ENCODE results near the gene ESR2. TPM values are rescaled to one million over a fixed set of nuclear protein-coding genes. Genes with fewer than 3 reads are reported as not detected.

The ESR2 gene
- polyA plus RNA-seq, 1 experiment = not detected

DNA sequence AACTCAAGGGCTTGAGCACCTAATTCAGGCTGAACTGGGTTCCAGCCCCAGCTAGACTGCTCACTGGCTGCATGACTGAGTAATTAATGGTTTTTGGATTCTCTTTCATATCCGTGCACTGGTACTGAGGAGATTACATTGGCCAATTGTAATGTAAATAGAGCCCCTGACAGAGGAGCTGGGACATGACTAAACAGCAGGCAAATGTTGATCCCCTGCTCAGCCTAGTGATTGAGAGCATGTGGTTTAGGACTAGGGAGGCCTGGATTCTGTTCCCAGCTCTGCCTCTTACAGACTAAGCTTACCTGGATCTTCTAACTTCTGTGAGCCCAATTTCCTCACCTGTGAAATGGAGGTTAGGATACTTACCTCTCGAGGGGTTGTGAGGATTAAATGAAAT, 204.3 kb downstream of the ESR2 start:
- TF ChIP-seq, protein P1, sequence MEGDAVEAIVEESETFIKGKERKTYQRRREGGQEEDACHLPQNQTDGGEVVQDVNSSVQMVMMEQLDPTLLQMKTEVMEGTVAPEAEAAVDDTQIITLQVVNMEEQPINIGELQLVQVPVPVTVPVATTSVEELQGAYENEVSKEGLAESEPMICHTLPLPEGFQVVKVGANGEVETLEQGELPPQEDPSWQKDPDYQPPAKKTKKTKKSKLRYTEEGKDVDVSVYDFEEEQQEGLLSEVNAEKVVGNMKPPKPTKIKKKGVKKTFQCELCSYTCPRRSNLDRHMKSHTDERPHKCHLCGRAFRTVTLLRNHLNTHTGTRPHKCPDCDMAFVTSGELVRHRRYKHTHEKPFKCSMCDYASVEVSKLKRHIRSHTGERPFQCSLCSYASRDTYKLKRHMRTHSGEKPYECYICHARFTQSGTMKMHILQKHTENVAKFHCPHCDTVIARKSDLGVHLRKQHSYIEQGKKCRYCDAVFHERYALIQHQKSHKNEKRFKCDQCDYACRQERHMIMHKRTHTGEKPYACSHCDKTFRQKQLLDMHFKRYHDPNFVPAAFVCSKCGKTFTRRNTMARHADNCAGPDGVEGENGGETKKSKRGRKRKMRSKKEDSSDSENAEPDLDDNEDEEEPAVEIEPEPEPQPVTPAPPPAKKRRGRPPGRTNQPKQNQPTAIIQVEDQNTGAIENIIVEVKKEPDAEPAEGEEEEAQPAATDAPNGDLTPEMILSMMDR (IDR thresholded peaks at IDR 0.05; ENCODE audit: insufficient read depth, low read depth, low read length) = no peak
- Histone ChIP-seq H3K4me3 (ENCODE audit: low read depth, low read length) (no peak overlapping the region), H3K36me3 (ENCODE audit: control insufficient read depth, insufficient read depth, low read length) (no peaks in the 10 kb centered on the region), H3K27me3 (ENCODE audit: control insufficient read depth, insufficient read depth, low read length) (no peaks in the 10 kb centered on the region)
- DNase-seq (ENCODE audit: low read depth) = no peak
- CTCF ChIA-PET = no interaction called here
- POLR2A ChIA-PET = no interaction called here

DNA sequence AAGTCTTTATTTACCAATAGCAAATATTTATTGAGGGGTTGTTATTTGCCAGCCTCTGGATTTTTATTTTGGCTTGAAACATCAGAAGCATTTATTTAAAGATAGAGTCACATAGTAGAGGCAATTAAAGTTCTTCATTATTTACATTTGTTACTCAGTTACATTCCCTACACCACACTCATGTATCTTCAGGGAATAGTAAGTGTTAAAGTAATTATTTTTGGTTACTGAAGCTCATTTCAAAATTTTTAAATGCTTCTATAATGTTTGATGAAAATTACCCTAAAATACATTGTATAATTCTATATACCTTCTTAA, 205.6 kb downstream of the ESR2 start:
- DNase-seq (ENCODE audit: low read depth) = no peak
- no peaks in the 10 kb centered on the region for H3K36me3 ChIP-seq (ENCODE audit: control insufficient read depth, insufficient read depth, low read length)
- CTCF ChIA-PET = no interaction called here
- POLR2A ChIA-PET = no interaction called here
- no peak overlapping the region for H3K4me3 ChIP-seq (ENCODE audit: low read depth, low read length)
- H3K27me3 ChIP-seq (ENCODE audit: control insufficient read depth, insufficient read depth, low read length) = no peaks in the 10 kb centered on the region
- TF ChIP-seq, protein P1 (IDR thresholded peaks at IDR 0.05; ENCODE audit: insufficient read depth, low read depth, low read length) = no peak

DNA sequence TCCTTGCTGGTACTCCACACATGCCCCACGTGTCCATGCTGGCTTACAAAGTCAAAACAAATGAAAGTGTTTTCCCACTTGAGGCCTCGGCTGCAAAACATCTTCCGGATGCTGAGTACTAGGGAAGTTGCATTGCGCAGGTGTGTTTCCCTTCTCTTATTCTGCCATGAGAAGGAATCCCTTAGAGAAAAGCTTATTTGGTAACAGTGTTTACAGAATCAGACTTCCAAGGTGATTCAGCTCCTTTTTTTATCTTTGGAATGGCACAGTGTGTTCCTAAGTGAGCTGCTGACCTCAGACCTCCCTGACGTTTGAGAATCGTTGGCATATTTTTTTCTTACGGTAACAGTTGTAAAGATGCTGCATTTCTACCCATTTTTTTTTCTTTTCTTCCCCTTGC, 211.3 kb downstream of the ESR2 start:
- no peak for DNase-seq (ENCODE audit: low read depth)
- no peak overlapping the region for H3K4me3 ChIP-seq (ENCODE audit: low read depth, low read length)
- H3K27me3 ChIP-seq (ENCODE audit: control insufficient read depth, insufficient read depth, low read length) = no peaks in the 10 kb centered on the region
- ChIA-PET CTCF (no interaction called here), POLR2A (no interaction called here)
- no peaks in the 10 kb centered on the region for H3K36me3 ChIP-seq (ENCODE audit: control insufficient read depth, insufficient read depth, low read length)
- TF ChIP-seq, protein P1 (IDR thresholded peaks at IDR 0.05; ENCODE audit: insufficient read depth, low read depth, low read length) = no peak

DNA sequence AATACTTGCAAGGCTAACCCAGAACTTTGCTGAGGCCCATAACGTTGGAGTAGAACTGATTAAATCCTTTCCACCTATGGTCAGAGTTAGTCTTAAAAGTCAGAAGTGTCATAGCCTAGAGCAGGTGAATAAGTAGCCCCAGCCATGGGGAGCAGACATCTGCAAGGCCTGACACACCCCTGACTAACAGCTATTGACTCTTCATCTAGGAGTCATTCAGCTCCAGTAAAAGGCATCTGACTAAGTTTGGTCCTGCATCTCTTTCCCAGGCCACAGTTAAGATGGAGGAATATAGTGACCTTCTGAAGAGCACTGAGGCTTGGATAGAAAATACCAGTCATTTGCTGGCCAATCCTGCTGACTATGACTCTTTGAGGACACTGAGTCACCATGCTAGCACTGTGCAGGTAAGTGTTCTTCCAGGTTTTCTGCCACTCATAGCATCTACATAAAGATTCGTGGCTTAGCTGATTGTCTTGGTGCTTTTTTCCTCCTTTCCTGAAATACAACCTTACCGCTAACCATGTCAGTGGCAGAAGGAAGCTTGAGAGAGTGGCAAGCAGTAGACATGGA, 212.9 kb downstream of the ESR2 start:
- ChIA-PET CTCF (interaction anchor here (1.5 kb wide), 1 partner anchor 9 kb away, joined by 3 read pairs; no protein-coding TSS in a partner anchor), POLR2A (no interaction called here)
- TF ChIP-seq, protein P1 (IDR thresholded peaks at IDR 0.05; ENCODE audit: insufficient read depth, low read depth, low read length) = no peak
- Histone ChIP-seq H3K36me3 (ENCODE audit: control insufficient read depth, insufficient read depth, low read length) (no peaks in the 10 kb centered on the region), H3K4me3 (ENCODE audit: low read depth, low read length) (no peak overlapping the region), H3K27me3 (ENCODE audit: control insufficient read depth, insufficient read depth, low read length) (no peaks in the 10 kb centered on the region)
- DNase-seq (ENCODE audit: low read depth) = no peak

DNA sequence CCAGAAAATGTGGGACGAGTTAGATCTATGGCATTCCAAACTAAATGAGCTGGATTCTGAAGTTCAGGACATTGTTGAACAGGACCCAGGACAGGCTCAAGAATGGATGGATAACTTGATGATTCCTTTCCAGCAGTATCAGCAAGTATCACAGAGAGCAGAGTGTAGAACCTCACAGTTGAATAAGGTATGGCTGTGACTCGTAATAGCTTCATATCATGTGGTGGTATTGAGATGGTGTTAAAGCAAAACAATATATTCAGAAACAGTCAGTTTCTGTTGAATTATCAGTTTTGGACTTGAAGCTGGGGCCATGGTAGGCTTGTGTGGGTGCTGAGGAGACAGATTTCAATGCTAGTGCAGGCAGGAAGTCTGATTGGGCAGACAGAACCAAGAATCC, 213.7 kb downstream of the ESR2 start:
- POLR2A ChIA-PET = no interaction called here
- CTCF ChIA-PET = interaction anchor here (1.1 to 1.5 kb wide), 2 partner anchors 9 to 17 kb away, joined by 3 read pairs; no protein-coding TSS in a partner anchor

More for the DNA sequence above, 213.7 kb downstream of the ESR2 start:
- H3K36me3 ChIP-seq (ENCODE audit: control insufficient read depth, insufficient read depth, low read length) = no peaks in the 10 kb centered on the region
- TF ChIP-seq, protein P1 (IDR thresholded peaks at IDR 0.05; ENCODE audit: insufficient read depth, low read depth, low read length) = no peak
- H3K4me3 ChIP-seq (ENCODE audit: low read depth, low read length) = no peak overlapping the region
- H3K27me3 ChIP-seq (ENCODE audit: control insufficient read depth, insufficient read depth, low read length) = no peaks in the 10 kb centered on the region
- DNase-seq (ENCODE audit: low read depth) = no peak
